Activated B cell treated with CpG ODN at 0.5 μM for 24 hours (primary cell): Measurements from ENCODE around the gene CNTFR. TPM values are rescaled to one million over a fixed set of nuclear protein-coding genes. Genes with fewer than 3 reads are reported as not detected.

Source experiments
- ATAC-seq: fragments of 200-7000 bp; cut with Tn5 transposase; one replicate; pipeline ENCODE4 v1.10.0; 2021; ENCODE audit warnings: low read depth, mild to moderate bottlenecking, moderate library complexity
- CTCF ChIA-PET: fragments of 350-600 bp; sonication (Branson Sonifier 250); formaldehyde crosslinking; loops from one replicate; lab custom pipeline; 2021; ENCODE audit warnings: antibody characterized with exemption; lab: Charles Lee
- POLR2A ChIA-PET: fragments of 350-600 bp; sonication (Branson Sonifier 250); formaldehyde crosslinking; loops from one replicate; lab custom pipeline; 2021; ENCODE audit warnings: antibody characterized with exemption; lab: Charles Lee
- DNase-seq: peaks from one replicate; pipeline ENCODE4 v3.0.0; 2022
- H3K27ac Mint-ChIP-seq: one replicate; pipeline ENCODE4 v1.8.0; 2020; ENCODE audit warnings: mixed read lengths
- H3K27me3 Mint-ChIP-seq: one replicate; pipeline ENCODE4 v1.8.0; 2021; ENCODE audit warnings: mixed read lengths
- H3K36me3 Mint-ChIP-seq: one replicate; pipeline ENCODE4 v1.8.0; 2021; ENCODE audit warnings: low read depth, mixed read lengths
- H3K4me1 Mint-ChIP-seq: one replicate; pipeline ENCODE4 v1.8.0; 2021; ENCODE audit warnings: mixed read lengths
- H3K4me3 Mint-ChIP-seq: one replicate; pipeline ENCODE4 v1.8.0; 2020; ENCODE audit warnings: mild to moderate bottlenecking, mixed read lengths
- H3K9me3 Mint-ChIP-seq: one replicate; pipeline ENCODE4 v1.8.0; 2020; ENCODE audit warnings: mixed read lengths
- CTCF ChIP-seq: fragments of 200-600 bp; IDR thresholded peaks from one replicate; pipeline ENCODE4 v1.8.0; 2022; ENCODE audit warnings: antibody characterized with exemption, mild to moderate bottlenecking
- intact Hi-C: fragments of 100-400 bp; cut with micrococcal nuclease; formaldehyde crosslinking; loops from one replicate; pipeline ENCODE4 v1.15.1; 2024
- total RNA-seq: library from RNA; stranded (reverse); gene quantifications from 2 replicates; pipeline ENCODE4 v1.2.3, GENCODE V29; 2022

The CNTFR gene
- total RNA-seq, 1 donor from 2014 or later: not detected

DNA sequence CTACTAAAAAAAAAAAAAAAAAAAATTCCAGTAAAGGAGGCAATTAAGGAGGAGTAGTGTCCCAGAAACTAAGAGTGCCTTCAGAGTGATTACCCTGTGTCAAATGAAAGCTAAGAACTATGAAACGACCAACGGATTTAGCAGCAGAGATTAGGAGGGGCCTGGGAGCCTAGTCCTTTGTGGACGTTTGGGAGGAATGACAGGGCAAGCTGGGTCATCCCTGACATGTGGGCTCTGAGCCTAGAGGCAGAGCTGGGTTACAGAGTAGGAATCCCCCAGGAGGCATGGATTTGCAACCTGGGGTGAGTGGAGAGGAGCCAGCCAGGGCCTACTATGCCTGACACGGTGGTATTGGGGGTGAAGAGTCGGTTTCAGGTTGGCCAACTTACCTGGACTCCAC, 43.6 kb upstream of the CNTFR start:
- peaks cover 23% of the 10 kb centered on the region for H3K27me3 Mint-ChIP-seq
- no peak overlapping the region for H3K4me3 Mint-ChIP-seq
- ATAC-seq (no peak), DNase-seq (no peak)
- peaks cover 39% of the 10 kb centered on the region for H3K4me1 Mint-ChIP-seq
- intact Hi-C loops: loop anchor here (10.0 kb wide), 1 partner anchor 352 kb away; the partner anchor contains the start of gene DNAJB5
- H3K36me3 Mint-ChIP-seq: peaks cover 2% of the 10 kb centered on the region
- no peak overlapping the region for H3K27ac Mint-ChIP-seq
- POLR2A ChIA-PET: interaction anchor here (0.6 to 5.5 kb wide), 7 partner anchors 8 to 1557 kb away, joined by 3 to 44 read pairs (median 5); partner anchors contain the start of genes CLTA, DCTN3, GALT and RPP25L
- no peak for TF ChIP-seq CTCF
- CTCF ChIA-PET: interaction anchor here (1.1 to 5.2 kb wide), 13 partner anchors 10 to 254 kb away, joined by 3 to 62 read pairs (median 10); partner anchors contain the start of genes DCTN3, DNAI1, FAM219A and GALT
- no peaks in the 10 kb centered on the region for H3K9me3 Mint-ChIP-seq

- peaks cover 2% of the 10 kb centered on the region for H3K36me3 Mint-ChIP-seq
- ATAC-seq: no peak
- no peak overlapping the region for H3K4me3 Mint-ChIP-seq
- CTCF ChIA-PET: interaction anchor here (1.2 kb wide), 1 partner anchor 24 kb away, joined by 3 read pairs; no protein-coding TSS in a partner anchor
- POLR2A ChIA-PET: interaction anchor here (1.7 kb wide), 1 partner anchor 7 kb away, joined by 7 read pairs; the partner anchor contains the start of gene SIGMAR1
- DNase-seq: no peak
- intact Hi-C loops: loop anchor here (10.0 kb wide), 1 partner anchor 354 kb away; the partner anchor contains the start of gene DNAJB5
- H3K9me3 Mint-ChIP-seq: no peaks in the 10 kb centered on the region
- H3K27me3 Mint-ChIP-seq: peaks cover 46% of the 10 kb centered on the region
- H3K27ac Mint-ChIP-seq: no peak overlapping the region
- peaks cover 24% of the 10 kb centered on the region for H3K4me1 Mint-ChIP-seq
- no peak for TF ChIP-seq CTCF
Observed at GRCh38 chr9:34630402-34631154, 41.1 kb upstream of the CNTFR start.

DNA sequence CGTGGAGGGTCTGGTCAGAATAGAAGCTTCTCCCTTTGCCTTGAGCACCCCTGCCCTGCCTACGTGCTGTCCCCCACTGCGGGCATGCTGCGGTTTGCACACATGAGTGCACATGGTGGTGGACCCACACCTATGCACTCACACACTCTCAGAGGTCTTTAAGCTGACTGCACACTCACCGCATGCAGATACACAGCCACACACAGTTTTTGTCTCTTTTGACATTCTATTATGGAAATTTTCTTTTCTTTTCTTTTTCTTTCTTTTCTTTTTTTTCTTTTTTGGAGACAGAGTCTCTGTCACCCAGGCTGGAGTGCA, 39.9 kb upstream of the CNTFR start:
- Mint-ChIP-seq H3K4me3 (peak overlapping the region; percentile 73), H3K27me3 (peaks cover 52% of the 10 kb centered on the region), H3K4me1 (peaks cover 22% of the 10 kb centered on the region), H3K9me3 (no peaks in the 10 kb centered on the region), H3K36me3 (no peaks in the 10 kb centered on the region), H3K27ac (no peak overlapping the region)
- intact Hi-C loops: loop anchor here (1.0 kb wide), 1 partner anchor 9 kb away; the partner anchor contains the start of gene DCTN3
- POLR2A ChIA-PET: interaction anchor here (1.7 kb wide), 1 partner anchor 9 kb away, joined by 7 read pairs; the partner anchor contains the start of gene SIGMAR1
- TF ChIP-seq CTCF: no peak
- no peak for DNase-seq
- ATAC-seq: no peak
- CTCF ChIA-PET: interaction anchor here (1.2 to 1.4 kb wide), 2 partner anchors 17 to 22 kb away, joined by 3 to 4 read pairs; partner anchors contain the start of gene GALT

- H3K27me3 Mint-ChIP-seq: peaks cover 57% of the 10 kb centered on the region
Observed at GRCh38 chr9:34628656-34629490, 39.3 kb upstream of the CNTFR start, which contains the start of gene ARID3C. ARID3C (minus strand) TSS chr9:34629066; CDS start chr9:34628014, 1,052 bp downstream.

More at GRCh38 chr9:34628656-34629490, 39.3 kb upstream of the CNTFR start, which contains the start of gene ARID3C:
- Mint-ChIP-seq H3K36me3 (no peaks in the 10 kb centered on the region), H3K27ac (no peak within 1 kb of the TSS), H3K4me3 (peak within 1 kb of the TSS; percentile 78), H3K9me3 (no peaks in the 10 kb centered on the region), H3K4me1 (peaks cover 21% of the 10 kb centered on the region)
- POLR2A ChIA-PET: interaction anchor here (1.7 kb wide), 1 partner anchor 9 kb away, joined by 7 read pairs; the partner anchor contains the start of gene SIGMAR1
- no peak for TF ChIP-seq CTCF
- intact Hi-C loops: loop anchor here (1.0 kb wide), 1 partner anchor 9 kb away; the partner anchor contains the start of gene DCTN3
- ATAC-seq: peak; percentile 81
- CTCF ChIA-PET: interaction anchor here (1.4 kb wide), 1 partner anchor 18 kb away, joined by 4 read pairs; the partner anchor contains the start of gene GALT
- DNase-seq: peak; percentile 47
